AG09319 (cell line): ENCODE data around the gene CDH12.

Experiments used
- DNase-seq: peaks from one replicate; pipeline ENCODE4 v3.0.0-alpha.2; 2010; ENCODE audit warnings: low read depth; ENCODE audit errors: extremely low read depth
- CTCF ChIP-seq: IDR thresholded peaks from 2 replicates; pipeline ENCODE4 v1.5.1; 2011; ENCODE audit warnings: low read depth, mild to moderate bottlenecking, inconsistent platforms, low read length, moderate library complexity

Gene CDH12

GRCh38 chr5:22495016-22495720 lies 358.0 kb downstream of the CDH12 start:
- no peak for DNase-seq
- no peak for TF ChIP-seq CTCF

- no peak for DNase-seq
Observed at GRCh38 chr5:22488427-22488826, 364.7 kb downstream of the CDH12 start.

GRCh38 chr5:22480305-22480704 lies 372.8 kb downstream of the CDH12 start:
- no peak for DNase-seq
- no peak for TF ChIP-seq CTCF

More at GRCh38 chr5:22488427-22488826, 364.7 kb downstream of the CDH12 start:
- TF ChIP-seq CTCF, result no peak

GRCh38 chr5:22473886-22474285 lies 379.3 kb downstream of the CDH12 start:
- DNase-seq, result no peak
- no peak for TF ChIP-seq CTCF

- TF ChIP-seq CTCF, result no peak
- DNase-seq, result no peak
Observed at GRCh38 chr5:22471154-22471553, 382.0 kb downstream of the CDH12 start.

GRCh38 chr5:22470408-22470807 lies 382.7 kb downstream of the CDH12 start:
- TF ChIP-seq CTCF, result no peak
- DNase-seq, result no peak

GRCh38 chr5:22465616-22466015 lies 387.5 kb downstream of the CDH12 start:
- DNase-seq, result no peak
- no peak for TF ChIP-seq CTCF
